ENCODE measurements around the gene LUC7L2.

GRCh38 chr7:139441961-139442360 is 82.3 kb downstream of the LUC7L2 start:
- TF ChIP-seq CTCF (IDR thresholded peaks at IDR 0.05; ENCODE audit: low read depth, low read length), result no peak
- TF ChIP-seq POLR2A (IDR thresholded peaks at IDR 0.05; ENCODE audit: extremely low read depth, insufficient read length), result no peak
